Caco-2 (cell line): ENCODE results near the gene FBXO34. TPM values are rescaled to one million over a fixed set of nuclear protein-coding genes. Genes with fewer than 3 reads are reported as not detected.

Source experiments
- BruUV-seq: library from RNA; stranded (reverse); fragments of 400-500 nt; replicated peaks from 2 replicates; lab custom pipeline; 2021; lab: Mats Ljungman, UMichigan
- CTCF ChIA-PET: fragments of 300-600 bp; sonication (Branson Sonifier 250); formaldehyde crosslinking; loops from one replicate; lab custom pipeline; 2022; ENCODE audit warnings: antibody characterized with exemption; lab: Charles Lee
- POLR2A ChIA-PET: fragments of 300-600 bp; sonication (Branson Sonifier 250); formaldehyde crosslinking; loops from one replicate; lab custom pipeline; 2022; ENCODE audit warnings: antibody characterized with exemption; lab: Charles Lee
- DNase-seq, 2 experiments: peaks; one replicate each; pipeline versions ENCODE4 v3.0.0 to v3.0.0-alpha.2; 2020 to 2022
- H3K27me3 ChIP-seq: replicated peaks from 2 replicates; pipeline ENCODE4 v1.6.0; 2011; ENCODE audit warnings: low read length; ENCODE audit not compliant: control insufficient read depth, insufficient read depth
- H3K36me3 ChIP-seq: 2 replicates; pipeline ENCODE4 v1.5.1; 2011; ENCODE audit warnings: low read length; ENCODE audit not compliant: control insufficient read depth, insufficient read depth
- H3K4me1 ChIP-seq: fragments of 250-450 bp; sonication (Bioruptor Pico); 2 replicates; pipeline ENCODE4 v1.5.1; 2020; ENCODE audit warnings: mild to moderate bottlenecking
- H3K4me3 ChIP-seq: 2 replicates; pipeline ENCODE4 v1.5.1; 2011; ENCODE audit warnings: low read depth, mild to moderate bottlenecking, control low read depth, low read length
- H3K9me3 ChIP-seq: fragments of 250-450 bp; sonication (Bioruptor Pico); 2 replicates; pipeline ENCODE4 v1.5.1; 2020; ENCODE audit warnings: mild to moderate bottlenecking, moderate library complexity
- H3K27ac Mint-ChIP-seq: one replicate; pipeline ENCODE4 v1.8.0; 2022; ENCODE audit warnings: mixed read lengths; ENCODE audit not compliant: unreplicated experiment
- H3K27me3 Mint-ChIP-seq: one replicate; pipeline ENCODE4 v1.8.0; 2022; ENCODE audit warnings: mixed read lengths; ENCODE audit not compliant: insufficient read depth, unreplicated experiment
- H3K36me3 Mint-ChIP-seq: one replicate; pipeline ENCODE4 v1.8.0; 2022; ENCODE audit warnings: mild to moderate bottlenecking, mixed read lengths; ENCODE audit not compliant: insufficient read depth, unreplicated experiment
- H3K4me1 Mint-ChIP-seq: one replicate; pipeline ENCODE4 v1.8.0; 2022; ENCODE audit warnings: low read depth, mixed read lengths; ENCODE audit not compliant: unreplicated experiment
- H3K4me3 Mint-ChIP-seq: one replicate; pipeline ENCODE4 v1.8.0; 2022; ENCODE audit warnings: mild to moderate bottlenecking, moderate library complexity, mixed read lengths; ENCODE audit not compliant: unreplicated experiment
- H3K9me3 Mint-ChIP-seq: one replicate; pipeline ENCODE4 v1.8.0; 2022; ENCODE audit warnings: mixed read lengths; ENCODE audit not compliant: unreplicated experiment
- CTCF ChIP-seq, 2 experiments: fragments of 200-600 bp in 1 of 2; IDR thresholded peaks; 1 replicate in 1 of 2; 2 replicates in 1 of 2; pipeline versions ENCODE4 v1.5.1 to v1.8.0; 2011 to 2022; ENCODE audit warnings: antibody characterized with exemption in 1 of 2, control low read depth in 1 of 2, inconsistent platforms in 1 of 2, low read depth in 1 of 2, low read length in 1 of 2, mild to moderate bottlenecking in 1 of 2, moderate library complexity in 1 of 2; ENCODE audit not compliant: insufficient read depth in 1 of 2, severe bottlenecking in 1 of 2, unreplicated experiment in 1 of 2
- intact Hi-C: fragments of 100-400 bp; cut with micrococcal nuclease; formaldehyde crosslinking; loops from one replicate; pipeline ENCODE4 v1.10.0; 2022; ENCODE audit not compliant: unreplicated experiment
- total RNA-seq: library from RNA; stranded (reverse); gene quantifications from 2 replicates; pipeline ENCODE4 v1.2.3, GENCODE V29; 2022

FBXO34 gene
- total RNA-seq, 1 experiment from 2014 or later = 23.7 TPM

- no peak for DNase-seq
- no peak for TF ChIP-seq CTCF (IDR thresholded peaks at IDR 0.05; ENCODE audit: insufficient read depth in 1 of 2, low read depth in 1 of 2, low read length in 1 of 2, severe bottlenecking in 1 of 2, unreplicated experiment in 1 of 2)
- Histone ChIP-seq H3K9me3 (no peaks in the 10 kb centered on the region), H3K4me1 (0 out of 2 replicates have a peak, but pooled peaks cover 8% of the 10 kb centered on the region), H3K4me3 (no peak overlapping the region), H3K27me3 (no peaks in the 10 kb centered on the region), H3K36me3 (peaks cover 1% of the 10 kb centered on the region; the same call in 1 of the 2 replicates)
- POLR2A ChIA-PET = no interaction called here
- CTCF ChIA-PET = no interaction called here
- no peak overlapping the region for H3K27ac Mint-ChIP-seq
- intact Hi-C loops = no loop called here
- H3K9me3 Mint-ChIP-seq = no peaks in the 10 kb centered on the region
- H3K4me1 Mint-ChIP-seq = peaks cover 17% of the 10 kb centered on the region
- no peaks in the 10 kb centered on the region for H3K27me3 Mint-ChIP-seq
- H3K4me3 Mint-ChIP-seq = no peak overlapping the region
- peaks cover 31% of the 10 kb centered on the region for H3K36me3 Mint-ChIP-seq
- no TSS peak for BruUV-seq
These were observed 31.9 kb downstream of the FBXO34 start for GRCh38 chr14:55303125-55303499.

- H3K4me3 Mint-ChIP-seq = no peak overlapping the region
- H3K36me3 Mint-ChIP-seq = peaks cover 25% of the 10 kb centered on the region
- H3K27me3 Mint-ChIP-seq = no peaks in the 10 kb centered on the region
- no TSS peak for BruUV-seq
- peaks cover 1% of the 10 kb centered on the region; the same call in 1 of the 2 replicates for H3K36me3 ChIP-seq
- DNase-seq = no peak
- CTCF ChIA-PET = no interaction called here
- H3K4me3 ChIP-seq = no peak overlapping the region
- POLR2A ChIA-PET = interaction anchor here (1.5 kb wide), 1 partner anchor 30 kb away, joined by 3 read pairs; no protein-coding TSS in a partner anchor
- no peak for TF ChIP-seq CTCF (IDR thresholded peaks at IDR 0.05; ENCODE audit: insufficient read depth in 1 of 2, low read depth in 1 of 2, low read length in 1 of 2, severe bottlenecking in 1 of 2, unreplicated experiment in 1 of 2)
- peaks cover 15% of the 10 kb centered on the region for H3K4me1 Mint-ChIP-seq
- 0 out of 2 replicates have a peak, but pooled peaks cover 8% of the 10 kb centered on the region for H3K4me1 ChIP-seq
- no peaks in the 10 kb centered on the region for H3K27me3 ChIP-seq
- H3K9me3 ChIP-seq = no peaks in the 10 kb centered on the region
- intact Hi-C loops = no loop called here
- H3K27ac Mint-ChIP-seq = no peak overlapping the region
- no peaks in the 10 kb centered on the region for H3K9me3 Mint-ChIP-seq
These were observed 32.5 kb downstream of the FBXO34 start for GRCh38 chr14:55303691-55304145.

GRCh38 chr14:55306938-55307589 lies 35.8 kb downstream of the FBXO34 start:
- peaks cover 9% of the 10 kb centered on the region for H3K9me3 ChIP-seq
- intact Hi-C loops = no loop called here
- no peak for TF ChIP-seq CTCF (IDR thresholded peaks at IDR 0.05; ENCODE audit: insufficient read depth in 1 of 2, low read depth in 1 of 2, low read length in 1 of 2, severe bottlenecking in 1 of 2, unreplicated experiment in 1 of 2)
- peaks cover 11% of the 10 kb centered on the region; the same call in 1 of the 2 replicates for H3K4me1 ChIP-seq
- no peak overlapping the region for H3K4me3 ChIP-seq
- POLR2A ChIA-PET = interaction anchor here (0.6 kb wide), 1 partner anchor 106 kb away, joined by 9 read pairs; no protein-coding TSS in a partner anchor
- no peaks in the 10 kb centered on the region for H3K27me3 ChIP-seq
- no peaks in the 10 kb centered on the region for H3K27me3 Mint-ChIP-seq
- CTCF ChIA-PET = no interaction called here
- peaks cover 36% of the 10 kb centered on the region for H3K36me3 Mint-ChIP-seq
- H3K27ac Mint-ChIP-seq = no peak overlapping the region
- peaks cover 23% of the 10 kb centered on the region for H3K9me3 Mint-ChIP-seq
- DNase-seq = no peak
- H3K36me3 ChIP-seq = no peaks in the 10 kb centered on the region
- peaks cover 24% of the 10 kb centered on the region for H3K4me1 Mint-ChIP-seq
- no peak overlapping the region for H3K4me3 Mint-ChIP-seq
- no TSS peak for BruUV-seq
